GM21526 (cell line): ENCODE results near the gene GATA1.

Experiments
- ATAC-seq: cut with Tn5 transposase; IDR thresholded peaks from one replicate; pipeline ENCODE4 v1.9.1; 2021; ENCODE audit warnings: moderate library complexity; ENCODE audit not compliant: unreplicated experiment, low FRiP score

The GATA1 gene

GRCh38 chrX:48839686-48840085 is 53.3 kb downstream of the GATA1 start:
- no peak for ATAC-seq
